AG09319 (cell line): ENCODE measurements around the gene SP2.

Experiments used
- DNase-seq: peaks from one replicate; pipeline ENCODE4 v3.0.0-alpha.2; 2010; ENCODE audit warnings: low read depth; ENCODE audit errors: extremely low read depth
- CTCF ChIP-seq: IDR thresholded peaks from 2 replicates; pipeline ENCODE4 v1.5.1; 2011; ENCODE audit warnings: low read depth, mild to moderate bottlenecking, inconsistent platforms, low read length, moderate library complexity

The SP2 gene

GRCh38 chr17:47851764-47852112 lies 44.3 kb upstream of the SP2 start:
- DNase-seq, result no peak
- TF ChIP-seq CTCF, result no peak

GRCh38 chr17:47852113-47852949 lies 43.7 kb upstream of the SP2 start:
- no peak for TF ChIP-seq CTCF
- no peak for DNase-seq

- TF ChIP-seq CTCF, result no peak
- DNase-seq, result no peak
Observed at GRCh38 chr17:47853616-47854015, 42.4 kb upstream of the SP2 start.

GRCh38 chr17:47855737-47856136 lies 40.3 kb upstream of the SP2 start:
- no peak for DNase-seq
- no peak for TF ChIP-seq CTCF

GRCh38 chr17:47856830-47857229 lies 39.2 kb upstream of the SP2 start:
- no peak for DNase-seq
- no peak for TF ChIP-seq CTCF

- TF ChIP-seq CTCF, result no peak
- DNase-seq, result no peak
Observed at GRCh38 chr17:47857551-47858455, 38.2 kb upstream of the SP2 start.

GRCh38 chr17:47860386-47860785 lies 35.6 kb upstream of the SP2 start:
- no peak for TF ChIP-seq CTCF
- no peak for DNase-seq
